GM19463 (cell line): ENCODE measurements around the gene S1PR5.
"Not testable (repeated sequence)": the region's sequence is repeated elsewhere in the genome, so short reads cannot be mapped to it uniquely, and the experiment has no call there.

Experiments used
- ATAC-seq: cut with Tn5 transposase; IDR thresholded peaks from one replicate; pipeline ENCODE4 v1.9.1; 2021; ENCODE audit warnings: mild to moderate bottlenecking, moderate library complexity; ENCODE audit not compliant: unreplicated experiment

S1PR5 gene, protein sequence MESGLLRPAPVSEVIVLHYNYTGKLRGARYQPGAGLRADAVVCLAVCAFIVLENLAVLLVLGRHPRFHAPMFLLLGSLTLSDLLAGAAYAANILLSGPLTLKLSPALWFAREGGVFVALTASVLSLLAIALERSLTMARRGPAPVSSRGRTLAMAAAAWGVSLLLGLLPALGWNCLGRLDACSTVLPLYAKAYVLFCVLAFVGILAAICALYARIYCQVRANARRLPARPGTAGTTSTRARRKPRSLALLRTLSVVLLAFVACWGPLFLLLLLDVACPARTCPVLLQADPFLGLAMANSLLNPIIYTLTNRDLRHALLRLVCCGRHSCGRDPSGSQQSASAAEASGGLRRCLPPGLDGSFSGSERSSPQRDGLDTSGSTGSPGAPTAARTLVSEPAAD

DNA sequence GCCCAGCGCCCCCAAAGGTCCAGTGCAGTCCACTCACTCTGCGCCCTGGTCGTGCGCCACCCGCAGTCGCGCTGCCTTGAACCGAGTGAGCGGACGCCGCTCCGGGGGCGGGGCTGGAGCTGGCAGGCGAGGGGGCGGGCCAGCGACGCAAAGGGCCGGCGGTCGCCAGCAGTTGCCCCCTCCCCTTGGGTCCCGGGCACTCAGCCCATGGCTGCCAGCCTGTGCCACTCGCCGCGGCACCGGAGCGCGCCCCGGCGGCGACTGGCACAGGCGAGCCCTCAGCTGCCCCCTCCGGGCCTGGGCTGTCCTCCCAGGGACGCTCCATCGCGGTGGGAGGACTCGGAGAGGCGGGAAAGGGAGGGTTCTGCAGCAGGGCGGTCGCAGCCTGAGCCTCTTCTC, at the start of gene S1PR5:
TSS of gene S1PR5 (minus strand) at position 87 of the 399 bp plus-strand sequence. CDS start 2,436 bp downstream, outside the sequence.
- ATAC-seq, result no peak

DNA sequence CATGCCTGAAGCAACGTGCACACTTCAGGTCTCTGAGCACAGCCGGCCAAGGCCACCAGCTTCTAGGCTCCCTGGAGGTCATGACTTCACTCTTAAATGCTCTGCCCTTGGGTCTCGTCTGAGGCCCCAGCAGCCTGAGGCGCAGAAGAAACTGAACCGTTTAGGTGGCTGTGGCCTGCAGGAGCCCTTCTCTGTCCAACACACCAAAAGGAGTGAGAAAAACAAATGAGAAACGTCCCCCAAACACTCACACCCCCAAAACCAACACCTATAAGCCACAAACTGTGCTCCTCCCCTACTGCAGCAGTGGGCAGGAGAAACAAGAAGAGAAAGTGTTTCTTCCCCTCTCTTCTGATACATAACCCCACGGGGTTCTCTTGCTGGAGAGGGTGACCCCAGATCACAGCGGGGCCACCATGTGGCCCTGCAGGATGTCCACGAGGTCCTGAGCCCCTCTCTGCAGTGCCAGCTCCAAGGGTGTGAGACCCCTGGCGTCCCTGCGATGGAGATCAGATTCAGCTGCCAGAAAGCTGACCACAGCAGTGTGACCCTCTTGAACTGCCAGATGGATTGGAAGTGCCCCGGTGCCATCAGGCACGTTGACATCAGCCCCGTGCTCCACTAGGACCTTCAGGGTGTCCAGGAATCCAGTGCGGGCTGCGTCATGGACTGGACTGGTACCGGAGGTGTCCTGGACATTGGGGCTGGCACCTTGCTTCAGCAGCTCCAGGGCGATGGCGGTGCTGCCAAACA, 49.6 kb upstream of the S1PR5 start:
- ATAC-seq, result no peak

DNA sequence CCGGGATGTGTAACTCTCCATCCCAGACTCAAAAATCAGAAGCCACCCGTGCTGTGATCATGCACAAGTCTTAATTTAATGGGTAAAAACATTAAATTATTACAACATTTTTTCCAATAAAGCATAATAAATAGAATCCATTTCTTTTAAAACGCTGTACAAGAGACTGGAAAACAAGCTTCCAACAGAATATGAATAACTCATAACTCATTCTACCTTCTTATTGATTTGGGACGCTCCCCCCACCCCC, 49.1 kb upstream of the S1PR5 start:
- ATAC-seq, result no peak

DNA sequence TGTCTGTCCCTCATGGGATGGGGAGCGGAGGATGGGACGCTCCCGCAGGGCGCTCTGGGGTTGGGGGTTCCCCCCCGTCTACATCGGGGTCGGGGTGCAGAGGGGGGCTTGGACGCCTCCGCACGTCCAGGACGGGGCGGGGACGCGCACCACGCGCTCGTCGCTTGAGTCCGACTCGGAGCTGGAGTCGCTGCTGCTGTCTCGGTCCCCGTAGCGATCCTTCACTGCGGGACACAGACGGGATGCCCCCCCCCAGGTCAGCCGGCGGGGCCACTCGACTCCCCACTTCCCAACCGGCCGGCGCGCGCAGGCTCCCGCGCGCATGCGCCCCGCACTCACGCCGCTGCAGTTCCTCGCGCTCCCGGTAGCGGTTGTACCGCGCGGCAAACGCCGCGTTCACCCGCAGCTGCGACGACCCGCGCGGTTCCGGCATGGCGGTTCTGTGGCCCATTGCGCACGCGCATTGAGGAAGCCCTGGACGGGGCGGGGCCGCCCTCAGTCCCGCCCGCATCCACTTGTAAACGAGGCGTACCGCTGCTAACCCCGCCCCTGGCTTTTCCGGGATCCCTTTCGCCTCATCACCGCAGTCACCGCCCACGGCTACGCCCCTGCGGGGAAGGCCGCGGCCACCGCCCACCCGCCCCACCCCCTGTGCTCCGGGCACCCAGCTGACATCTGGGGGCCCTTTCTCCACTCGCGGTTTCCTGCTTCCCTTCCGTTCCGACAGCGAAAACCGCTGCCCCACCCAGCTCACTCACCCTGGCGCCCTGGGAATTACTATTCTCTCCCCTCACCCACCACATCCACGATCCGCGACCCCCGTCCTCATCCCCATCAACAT, 48.5 kb upstream of the S1PR5 start, which contains the start of gene KRI1:
TSS of gene KRI1 (minus strand) at position 444 of the 841 bp plus-strand sequence. CDS start at position 433, 11 bp downstream.
- peak; percentile 41 for ATAC-seq

DNA sequence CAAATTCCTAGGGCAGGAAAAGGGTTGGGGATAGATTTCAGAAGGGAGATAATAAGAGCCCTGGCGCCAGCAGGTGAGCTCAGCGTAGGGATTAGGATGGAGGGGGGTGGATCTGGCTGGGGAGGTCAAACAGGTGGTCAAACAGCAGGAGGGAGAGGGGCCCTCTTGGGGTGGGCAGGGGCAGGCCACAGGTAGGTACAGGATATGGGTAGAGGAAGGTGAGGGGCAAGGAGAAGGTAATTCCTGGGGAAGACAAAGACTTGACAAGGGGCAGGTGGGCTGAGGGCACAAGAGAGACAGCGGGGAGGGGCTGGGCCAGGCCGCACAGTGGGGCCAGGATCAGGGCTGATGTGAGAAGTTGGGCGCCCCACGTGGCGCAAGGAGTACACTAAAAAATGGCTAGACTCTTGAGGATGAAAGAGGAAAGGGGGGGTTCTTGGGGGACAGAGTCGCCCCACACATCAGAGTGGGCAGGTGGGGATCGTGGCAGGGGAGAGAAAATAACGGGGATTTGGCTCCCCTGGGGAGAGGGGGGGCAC, 47.9 kb upstream of the S1PR5 start:
- no peak for ATAC-seq

DNA sequence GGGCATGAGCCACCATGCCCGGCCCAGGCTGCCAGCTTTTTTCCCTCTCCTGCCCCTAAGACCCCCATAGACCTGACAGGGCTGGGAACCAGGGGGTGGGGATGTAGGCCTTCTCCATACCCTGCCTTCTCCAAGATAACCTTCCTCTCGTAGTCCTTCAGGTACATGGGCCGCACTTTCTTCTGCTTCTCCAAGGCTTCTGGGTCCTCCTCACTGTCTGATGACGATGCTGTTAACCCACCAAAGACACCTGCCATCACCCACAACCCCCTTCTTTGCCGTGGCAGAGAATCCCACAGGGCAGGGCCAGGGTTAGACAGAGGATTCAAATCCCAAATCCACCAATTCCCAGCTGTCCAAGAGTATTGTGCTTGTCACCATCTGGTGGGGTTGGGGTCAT, 45.4 kb upstream of the S1PR5 start:
- ATAC-seq, result no peak

DNA sequence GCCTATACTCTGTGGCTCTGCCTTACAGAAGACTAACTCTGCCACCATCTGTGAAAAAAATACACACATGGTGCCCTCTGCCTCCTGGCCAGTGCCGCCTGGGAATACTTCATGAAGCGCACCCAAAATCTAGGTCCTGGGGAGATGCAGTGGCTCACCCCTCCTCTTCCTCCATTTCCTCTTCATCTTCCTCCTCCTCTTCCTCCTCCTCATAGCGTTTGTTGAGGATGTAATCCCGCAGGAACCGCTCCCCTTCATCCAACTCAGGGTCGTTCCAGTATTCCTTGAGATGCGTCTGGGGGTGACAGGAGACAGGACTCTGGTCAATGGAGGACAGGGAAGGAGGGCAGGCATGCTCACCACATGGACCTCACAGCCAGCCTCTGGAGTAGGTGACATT, 42.9 kb upstream of the S1PR5 start:
- no peak for ATAC-seq

DNA sequence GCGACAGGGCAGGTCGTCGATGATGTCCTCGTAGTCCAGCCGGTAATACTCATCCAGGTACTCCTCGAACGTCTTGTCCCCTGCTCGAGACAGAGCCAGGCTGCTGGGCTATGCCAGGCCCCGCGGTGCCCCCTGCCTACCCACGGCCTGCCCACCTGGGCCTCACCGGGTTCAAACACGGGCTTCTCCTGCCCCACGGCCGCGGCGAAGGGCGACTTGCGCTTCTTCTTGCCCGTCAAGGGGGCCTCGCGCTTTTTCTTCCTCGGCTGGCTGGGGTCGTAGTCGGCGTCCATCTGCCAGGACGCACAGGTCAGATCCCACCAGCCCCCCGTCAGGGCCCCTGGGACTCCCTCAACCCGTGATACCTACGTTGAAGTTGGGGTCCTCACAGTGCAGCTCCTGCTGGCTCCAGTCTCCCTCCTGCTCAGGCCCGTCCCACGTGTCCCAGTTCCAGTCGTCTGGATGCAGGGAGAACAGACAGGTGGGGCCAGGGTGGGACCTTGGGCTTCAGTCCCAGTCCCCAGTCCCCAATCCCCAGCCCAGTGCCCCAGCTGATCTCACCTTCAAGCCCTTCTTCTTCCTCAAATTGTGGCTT, 40.5 kb upstream of the S1PR5 start:
- no peak for ATAC-seq

DNA sequence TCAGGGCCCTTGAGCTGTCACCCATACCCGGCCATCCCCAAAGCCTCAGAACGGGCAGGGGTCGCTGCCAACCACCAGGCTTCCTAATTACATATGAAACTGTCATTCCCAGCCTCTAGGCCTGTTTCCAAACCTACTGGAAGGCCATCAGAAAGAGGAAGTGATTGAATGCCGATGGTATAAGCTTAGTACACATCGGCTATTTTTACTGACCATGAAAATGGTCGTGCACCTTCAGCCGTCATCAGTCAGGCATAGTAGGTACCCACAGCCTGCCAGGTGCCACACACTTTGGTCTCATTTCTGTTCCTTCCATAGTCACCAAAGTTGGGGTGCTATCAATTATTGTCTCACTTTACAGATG, 38.3 kb upstream of the S1PR5 start:
- ATAC-seq, result no peak

DNA sequence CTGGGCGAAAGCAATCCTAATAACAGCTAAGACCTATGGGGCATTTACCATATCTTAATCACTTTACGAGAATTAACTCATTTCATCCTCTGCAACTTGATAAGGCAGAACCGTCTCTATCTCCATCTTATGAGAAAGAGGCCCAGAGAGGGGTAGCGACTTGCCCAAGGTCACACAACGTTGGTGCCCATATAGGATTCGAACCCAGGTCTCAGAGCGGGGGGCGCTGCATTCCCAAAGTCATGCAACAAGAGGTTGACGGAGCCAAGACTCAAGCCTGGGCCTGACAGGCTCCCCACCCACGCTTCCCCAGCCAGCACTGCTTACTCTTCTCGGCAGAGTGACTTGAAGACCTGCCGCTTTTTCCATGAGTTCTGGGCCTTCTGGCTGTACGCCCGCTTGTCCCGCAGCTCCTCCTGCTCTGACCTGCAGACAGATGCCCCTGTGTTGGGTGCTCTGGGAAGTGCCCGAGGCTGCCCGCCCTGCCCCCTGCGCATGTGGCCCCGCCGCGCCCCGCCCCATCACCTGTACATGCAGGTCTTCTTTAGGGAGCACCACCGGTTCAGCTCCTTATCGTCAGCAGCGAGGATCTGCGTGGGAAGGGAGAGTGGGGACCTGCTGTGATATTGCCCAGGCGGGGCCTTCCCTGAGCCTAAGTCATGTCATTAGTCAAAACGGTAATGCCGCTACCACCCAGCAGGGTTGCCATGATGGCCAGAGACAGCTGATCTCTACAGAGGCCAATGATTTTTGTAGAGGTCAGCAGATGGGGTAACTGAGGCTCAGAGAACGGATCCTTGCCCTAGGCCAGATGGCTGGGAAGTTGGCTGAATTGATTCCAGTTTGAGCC, 37.7 kb upstream of the S1PR5 start:
- ATAC-seq, result no peak

DNA sequence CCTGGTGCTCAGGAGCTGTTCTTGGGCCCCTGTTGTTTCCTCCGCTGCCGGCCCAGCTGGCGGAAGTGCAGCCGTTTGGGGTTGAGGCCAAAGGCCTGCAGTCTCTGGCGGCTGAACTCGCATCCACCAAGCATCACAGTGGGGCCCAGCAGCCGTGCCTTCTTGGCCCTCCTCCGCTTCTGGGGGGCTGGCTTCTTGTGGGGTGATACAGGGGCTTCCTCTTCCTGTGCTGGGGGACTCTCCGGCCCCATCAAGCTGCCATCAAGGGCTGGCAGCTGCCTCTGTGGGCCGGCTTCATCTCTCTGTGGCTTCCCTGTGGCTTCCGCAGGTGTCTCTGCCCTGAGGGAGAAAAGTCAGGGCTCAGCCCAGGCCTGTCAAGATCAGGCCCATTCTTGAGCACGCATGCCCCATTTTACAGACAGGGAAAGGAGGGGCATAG, 36.7 kb upstream of the S1PR5 start:
- peak; percentile 54 for ATAC-seq

DNA sequence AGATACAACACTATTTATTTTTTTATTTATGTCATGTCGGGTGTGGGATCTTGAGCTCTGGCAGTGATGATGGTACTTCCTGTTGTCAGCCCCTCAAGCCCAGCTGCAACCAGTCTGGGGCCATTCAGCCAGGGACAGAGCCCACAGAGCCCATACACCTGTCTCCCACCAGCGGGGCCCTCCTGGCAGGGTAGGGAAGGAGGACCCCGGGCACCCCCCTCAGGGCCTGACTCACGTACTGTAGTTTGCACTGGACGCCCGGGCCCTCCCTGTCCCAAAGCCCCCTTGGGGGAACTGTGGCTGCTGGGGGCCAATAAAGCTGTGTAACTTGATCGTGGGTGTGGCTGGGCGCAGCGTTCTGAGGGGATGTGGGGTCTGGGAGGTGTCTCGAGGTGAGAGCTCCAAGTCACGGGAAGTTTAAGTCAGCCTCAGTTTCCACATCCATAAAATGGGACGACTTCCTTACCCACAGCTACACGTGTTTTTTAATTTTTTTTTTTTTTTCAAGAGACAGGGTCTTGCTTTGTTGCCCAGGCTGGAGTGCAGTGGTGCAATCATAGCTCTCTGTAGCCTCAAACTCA, 35.9 kb upstream of the S1PR5 start:
- ATAC-seq, result no peak

DNA sequence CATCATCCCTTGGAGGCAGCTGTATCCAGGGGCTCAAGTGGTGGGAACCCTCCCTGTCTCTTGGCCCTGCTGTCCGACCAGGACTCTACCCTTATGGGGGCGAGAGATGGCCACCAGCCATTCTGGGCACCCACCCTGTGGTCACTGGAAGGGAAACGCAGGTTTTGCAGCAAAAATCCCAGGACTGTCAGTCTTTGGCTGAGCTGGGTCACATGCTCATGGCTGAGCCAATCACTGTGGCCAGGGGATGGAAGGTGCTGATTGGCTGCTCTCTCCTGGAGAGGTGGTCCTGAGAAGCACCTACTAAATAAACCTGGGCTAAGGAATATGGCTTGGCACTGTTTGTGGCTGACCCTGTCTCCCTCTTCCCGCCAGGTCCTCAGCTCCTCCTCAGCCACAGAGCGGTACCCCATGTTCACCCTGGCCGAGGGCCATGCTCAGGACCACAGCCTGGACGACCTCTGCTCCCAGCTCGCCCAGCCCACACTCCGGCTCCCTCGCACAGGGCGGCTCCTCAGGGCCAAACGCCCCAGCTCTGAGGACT, 35.3 kb upstream of the S1PR5 start:
- no peak for ATAC-seq

DNA sequence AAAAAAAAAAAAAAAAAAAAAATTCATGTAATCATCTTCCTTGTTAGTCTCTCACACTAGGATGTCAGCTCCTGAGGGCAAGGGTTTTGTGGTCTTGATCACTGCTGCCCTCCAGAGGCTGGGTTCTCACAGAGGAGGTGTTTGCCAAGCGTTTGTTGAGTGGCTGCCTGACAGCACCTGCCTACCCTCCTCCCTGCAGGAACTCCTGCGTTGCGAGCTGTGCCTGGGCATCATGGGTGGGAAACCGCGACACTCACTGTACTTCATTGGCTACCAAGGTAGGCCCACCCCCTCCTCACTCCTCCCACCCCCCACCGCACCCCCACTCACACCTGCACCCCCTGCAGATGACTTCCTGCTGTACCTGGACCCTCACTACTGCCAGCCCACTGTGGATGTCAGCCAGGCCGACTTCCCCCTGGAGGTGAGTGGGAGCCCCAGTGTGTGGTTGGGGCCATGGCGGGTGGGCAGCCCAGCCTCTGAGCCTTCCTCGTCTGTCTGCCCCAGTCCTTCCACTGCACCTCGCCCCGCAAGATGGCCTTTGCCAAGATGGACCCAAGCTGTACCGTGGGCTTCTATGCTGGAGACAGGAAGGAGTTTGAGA, 34.6 kb upstream of the S1PR5 start:
- no peak for ATAC-seq

DNA sequence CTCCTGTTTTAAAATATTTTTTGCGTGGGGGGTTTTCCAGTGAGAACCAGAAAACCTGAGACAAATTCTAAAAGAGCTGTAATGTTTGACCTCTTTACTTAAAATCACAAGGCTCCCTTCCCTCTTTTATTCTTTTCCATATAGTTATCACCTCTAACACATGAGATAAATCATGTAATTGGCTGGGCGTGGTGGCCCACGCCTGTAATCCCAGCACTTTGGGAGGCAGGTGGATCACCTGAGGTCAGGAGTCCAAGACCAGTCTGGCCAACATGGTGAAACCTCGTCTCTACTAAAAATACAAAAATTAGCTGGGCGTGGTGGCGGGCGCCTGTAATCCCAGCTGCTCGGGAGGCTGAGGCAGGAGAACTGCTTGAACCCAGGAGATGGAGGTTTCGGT, 33.8 kb upstream of the S1PR5 start:
- not testable (repeated sequence) for ATAC-seq

DNA sequence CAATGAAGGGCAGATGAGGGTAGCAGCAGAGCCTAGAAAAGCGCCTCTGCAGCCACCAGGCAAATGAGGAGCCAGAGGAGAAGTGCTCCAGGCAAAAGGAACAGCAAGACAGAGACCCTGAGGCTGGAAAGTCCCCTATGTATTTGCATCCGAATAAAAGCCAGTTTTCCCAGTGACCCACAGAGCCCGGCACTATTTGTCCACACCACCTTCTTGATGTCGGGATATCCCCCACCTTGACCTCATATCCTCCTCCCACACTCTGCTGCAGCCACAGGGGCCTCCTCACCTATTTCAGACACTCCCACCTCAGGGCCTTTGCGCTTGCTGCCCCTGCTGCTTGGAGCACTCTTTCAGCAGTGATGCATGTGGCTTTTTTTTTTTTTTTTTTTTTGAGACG, 33.1 kb upstream of the S1PR5 start:
- ATAC-seq, result no peak

DNA sequence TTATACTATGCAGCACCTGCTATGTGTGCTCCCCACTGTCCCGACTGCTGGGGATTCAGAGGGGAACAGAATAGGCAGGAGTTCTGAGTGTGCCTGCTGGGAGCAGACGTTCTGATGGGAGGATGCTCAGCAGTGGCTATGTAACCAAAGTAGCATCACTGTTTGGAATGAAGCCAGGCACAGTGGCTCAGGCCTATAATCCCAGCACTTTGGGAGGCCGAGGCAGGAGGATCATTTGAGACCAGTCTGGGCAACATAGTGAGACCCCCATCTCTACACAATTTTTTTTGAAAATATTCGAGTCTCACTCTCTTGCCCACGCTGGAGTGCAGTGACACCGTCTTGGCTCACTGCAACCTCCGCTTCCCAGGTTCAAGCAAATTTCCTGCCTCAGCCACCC, 32.5 kb upstream of the S1PR5 start:
- ATAC-seq, result no peak

DNA sequence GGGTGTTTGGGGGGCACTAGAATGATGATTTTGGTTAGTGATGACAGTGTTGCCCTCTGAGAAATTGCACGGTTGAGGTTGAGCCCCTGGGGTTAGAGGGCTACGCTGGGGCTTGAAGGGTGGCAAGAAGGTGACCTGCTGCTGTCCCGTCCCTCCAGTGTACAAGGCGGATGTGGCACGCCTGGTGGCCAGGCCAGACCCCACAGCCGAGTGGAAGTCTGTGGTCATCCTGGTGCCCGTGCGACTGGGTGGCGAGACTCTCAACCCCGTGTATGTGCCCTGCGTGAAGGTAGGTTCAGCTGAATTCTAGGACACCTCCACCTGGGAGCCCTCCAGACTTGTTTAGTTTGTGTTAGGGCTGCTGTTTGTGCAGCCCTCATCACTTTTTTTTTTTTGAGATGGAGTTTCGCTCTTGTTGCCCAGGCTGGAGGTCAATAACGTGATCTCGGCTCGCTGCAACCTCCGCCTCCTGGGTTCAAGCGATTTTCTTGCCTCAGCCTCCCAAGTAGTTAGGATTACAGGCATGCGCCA, 31.6 kb upstream of the S1PR5 start:
- ATAC-seq, result no peak

DNA sequence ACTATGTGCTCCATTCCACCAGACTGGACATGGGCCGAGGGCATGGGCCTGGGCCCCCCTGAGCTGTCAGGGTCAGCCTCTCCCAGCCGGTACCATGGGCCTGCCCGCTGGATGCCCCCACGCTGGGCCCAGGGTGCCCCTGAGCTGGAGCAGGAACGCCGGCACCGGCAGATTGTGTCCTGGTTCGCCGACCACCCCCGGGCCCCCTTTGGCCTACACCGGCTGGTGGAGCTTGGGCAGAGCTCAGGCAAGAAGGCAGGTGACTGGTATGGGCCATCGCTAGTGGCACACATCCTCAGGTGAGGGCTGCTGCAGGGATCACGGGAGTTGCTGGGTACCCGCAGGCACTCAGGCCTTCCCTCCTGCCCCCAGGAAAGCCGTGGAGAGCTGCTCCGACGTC, 29.6 kb upstream of the S1PR5 start:
- ATAC-seq, result no peak
